ENCODE results near the gene SLC39A3.

DNA sequence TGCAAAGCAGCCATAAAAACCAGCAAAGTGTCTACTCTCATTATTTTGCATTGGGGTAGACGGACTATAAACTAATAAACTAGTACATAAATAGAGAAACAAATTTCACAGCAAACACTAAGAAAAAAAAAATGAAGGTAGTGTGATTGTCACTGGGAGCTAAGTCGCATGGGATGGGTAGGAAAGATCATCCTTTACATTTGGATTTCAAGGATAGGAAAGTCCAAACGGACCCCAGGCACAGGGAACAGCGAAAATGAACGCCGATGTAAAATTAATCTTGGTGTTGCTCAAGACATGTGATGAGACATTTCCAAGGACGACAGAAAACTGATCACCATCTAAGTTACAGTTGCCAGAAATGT, 43.9 kb upstream of the SLC39A3 start:
- TF ChIP-seq, protein P1, sequence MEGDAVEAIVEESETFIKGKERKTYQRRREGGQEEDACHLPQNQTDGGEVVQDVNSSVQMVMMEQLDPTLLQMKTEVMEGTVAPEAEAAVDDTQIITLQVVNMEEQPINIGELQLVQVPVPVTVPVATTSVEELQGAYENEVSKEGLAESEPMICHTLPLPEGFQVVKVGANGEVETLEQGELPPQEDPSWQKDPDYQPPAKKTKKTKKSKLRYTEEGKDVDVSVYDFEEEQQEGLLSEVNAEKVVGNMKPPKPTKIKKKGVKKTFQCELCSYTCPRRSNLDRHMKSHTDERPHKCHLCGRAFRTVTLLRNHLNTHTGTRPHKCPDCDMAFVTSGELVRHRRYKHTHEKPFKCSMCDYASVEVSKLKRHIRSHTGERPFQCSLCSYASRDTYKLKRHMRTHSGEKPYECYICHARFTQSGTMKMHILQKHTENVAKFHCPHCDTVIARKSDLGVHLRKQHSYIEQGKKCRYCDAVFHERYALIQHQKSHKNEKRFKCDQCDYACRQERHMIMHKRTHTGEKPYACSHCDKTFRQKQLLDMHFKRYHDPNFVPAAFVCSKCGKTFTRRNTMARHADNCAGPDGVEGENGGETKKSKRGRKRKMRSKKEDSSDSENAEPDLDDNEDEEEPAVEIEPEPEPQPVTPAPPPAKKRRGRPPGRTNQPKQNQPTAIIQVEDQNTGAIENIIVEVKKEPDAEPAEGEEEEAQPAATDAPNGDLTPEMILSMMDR (IDR thresholded peaks at IDR 0.05) = no peak
- TF ChIP-seq POLR2A (IDR thresholded peaks at IDR 0.05) = no peak

Data from thyroid gland (tissue), 4 donors.